ENCODE data around the gene KDF1.
"Not testable (repeated sequence)": the region's sequence is repeated elsewhere in the genome, so short reads cannot be mapped to it uniquely, and the experiment has no call there.

The KDF1 gene

DNA sequence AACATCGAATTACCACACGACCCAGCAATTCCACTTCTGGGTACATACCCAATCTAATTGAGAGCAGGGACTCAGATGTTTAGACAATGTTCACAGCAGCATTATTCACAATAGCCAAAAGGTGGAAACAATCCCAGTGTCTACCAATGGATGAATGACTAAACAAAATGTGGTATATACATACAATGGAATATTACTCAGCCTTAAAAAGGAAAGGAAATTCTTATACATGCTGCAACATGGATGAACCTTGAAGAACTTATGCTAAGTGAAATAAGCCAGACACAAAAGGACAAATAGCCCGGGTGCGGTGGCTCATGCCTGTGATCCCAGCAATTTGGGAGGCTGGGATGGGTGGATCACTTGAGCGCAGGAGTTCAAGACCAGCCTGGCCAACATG lies 6.9 kb downstream of the KDF1 start:
- no peak for DNase-seq

DNA sequence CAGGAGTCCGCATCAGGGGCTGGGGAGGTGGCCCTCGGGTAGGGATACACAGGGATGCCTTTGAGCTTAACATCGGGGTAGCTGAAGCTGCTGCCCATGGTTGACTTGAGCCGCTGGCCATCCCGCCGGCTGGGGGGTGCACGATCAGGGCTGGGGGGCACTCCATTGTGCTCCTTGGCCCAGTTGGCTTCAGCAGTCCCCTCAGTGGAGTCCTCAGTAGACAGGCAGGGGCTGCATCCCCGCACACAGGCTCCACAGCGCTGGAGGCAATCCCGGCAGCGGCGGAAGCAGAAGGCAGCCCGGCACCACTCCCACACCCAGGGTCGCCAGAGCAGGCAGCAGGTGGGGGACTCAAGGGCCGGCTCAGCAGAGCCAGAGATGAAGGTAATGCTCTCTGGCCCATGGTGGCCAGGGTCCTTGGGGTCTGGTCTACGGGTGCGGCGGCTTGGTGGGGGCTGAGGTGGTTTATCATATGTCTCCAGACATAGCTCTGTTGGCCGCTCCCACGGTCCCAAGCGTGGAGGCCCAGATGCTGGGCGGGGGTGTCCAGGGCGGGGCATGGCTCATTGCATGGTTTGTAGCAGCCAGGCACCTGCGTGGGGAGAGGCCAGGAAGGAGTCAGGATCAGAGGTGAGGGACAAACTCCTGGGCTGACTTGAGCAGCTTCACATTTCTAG lies 8.3 kb downstream of the KDF1 start:
- DNase-seq: no peak

DNA sequence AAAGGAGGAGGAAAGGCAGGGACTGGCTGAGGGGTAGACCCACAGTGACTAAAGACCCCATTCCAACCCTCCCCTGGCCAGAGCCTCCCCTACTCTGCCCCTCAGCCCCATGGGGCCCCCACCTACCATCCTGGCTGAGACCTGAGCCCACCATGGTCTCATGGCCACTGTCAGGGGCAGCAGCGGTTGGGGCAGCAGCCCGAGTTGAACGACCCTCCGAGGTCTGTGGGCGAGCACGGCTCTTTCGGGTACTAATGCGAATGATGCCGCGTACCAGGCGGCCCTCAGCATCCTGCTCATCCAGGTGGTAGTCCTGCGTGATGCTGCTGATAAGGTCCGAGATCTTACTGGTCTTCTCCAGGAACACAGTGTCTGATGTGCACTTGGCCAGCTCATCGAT lies 9.1 kb downstream of the KDF1 start:
- DNase-seq: no peak

DNA sequence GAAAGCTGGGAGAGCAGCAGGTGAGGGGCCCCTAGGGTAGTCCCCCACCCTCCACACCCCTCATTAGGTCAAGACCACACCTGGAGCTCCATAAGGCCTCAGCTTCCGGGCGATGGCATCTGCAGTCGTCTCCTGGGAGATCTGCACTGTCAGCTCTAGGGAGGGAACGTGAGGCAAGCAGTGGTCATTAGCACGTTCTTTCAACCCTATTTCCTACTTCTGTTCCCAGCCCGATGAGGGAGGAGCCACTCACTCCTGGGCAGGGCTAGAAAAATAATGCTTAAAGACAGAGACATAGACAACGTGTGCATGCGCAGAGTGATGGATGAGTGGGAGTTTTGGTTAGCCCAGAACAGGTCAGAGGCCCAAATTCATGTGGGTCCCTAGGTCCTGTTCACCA lies 9.7 kb downstream of the KDF1 start:
- DNase-seq: no peak

DNA sequence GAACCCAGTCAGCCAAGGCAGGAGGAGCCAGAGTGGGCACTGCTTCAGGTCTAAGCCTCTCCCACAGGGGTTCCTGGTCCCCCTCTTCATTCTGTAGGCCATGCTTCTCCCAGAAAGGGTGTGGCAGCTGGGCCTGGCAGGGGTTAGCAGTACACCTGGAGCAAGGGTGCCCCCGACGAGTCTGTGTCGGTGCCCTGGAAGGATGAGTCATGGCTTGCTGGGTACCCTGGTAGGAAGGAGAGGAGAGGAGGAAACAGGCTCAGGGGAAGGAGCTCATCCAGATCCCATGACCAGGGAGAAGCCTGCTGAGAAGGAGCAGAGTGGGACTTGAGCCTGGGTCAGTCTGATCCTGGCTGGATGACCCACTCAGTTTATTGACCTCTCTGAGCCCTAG lies 10.3 kb downstream of the KDF1 start:
- no peak for DNase-seq

DNA sequence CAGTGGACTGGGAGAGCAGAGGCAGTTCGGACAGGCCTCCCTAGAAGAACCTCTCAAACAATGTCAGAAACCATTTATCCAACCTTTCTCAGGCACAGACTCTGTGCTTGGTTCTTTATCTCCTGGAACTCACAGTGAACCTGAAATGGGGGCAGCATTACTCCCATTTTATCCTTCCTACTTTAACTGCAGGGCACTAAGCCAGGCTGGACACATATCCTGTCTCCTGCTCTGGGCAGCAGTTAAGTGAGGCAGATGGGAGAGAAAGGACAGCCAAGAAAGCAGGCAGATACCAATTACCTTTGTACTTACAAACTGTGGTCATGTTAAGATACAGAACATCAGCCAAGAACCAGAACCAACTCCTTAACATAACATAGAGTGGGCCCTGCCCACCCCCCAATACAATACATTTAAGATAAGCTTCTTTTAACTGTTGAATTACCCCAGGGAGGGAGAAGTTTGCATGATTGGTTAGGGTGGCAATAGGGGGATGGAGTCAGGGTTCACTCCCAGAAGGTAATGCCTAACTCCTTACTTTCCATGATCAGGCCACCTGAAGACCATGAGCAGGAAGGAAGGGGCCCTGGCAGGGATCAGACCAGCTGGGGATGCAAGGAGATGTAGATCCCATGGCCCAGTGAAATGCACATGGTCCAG lies 10.9 kb downstream of the KDF1 start:
- no peak for DNase-seq

DNA sequence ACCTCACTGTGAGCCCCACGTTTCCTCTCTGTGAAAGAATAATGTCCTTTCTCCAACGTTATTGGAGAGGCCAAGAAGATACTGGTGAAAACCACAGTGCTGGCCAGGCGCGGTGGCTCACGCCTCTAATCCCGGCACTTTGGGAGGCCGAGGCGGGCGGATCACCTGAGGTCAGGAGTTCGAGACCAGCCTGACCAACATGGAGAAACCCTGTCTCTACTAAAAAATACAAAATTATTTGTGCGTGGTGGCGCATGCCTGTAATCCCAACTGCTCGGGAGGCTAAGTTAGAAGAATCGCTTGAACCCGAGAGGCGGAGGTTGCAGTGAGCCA lies 11.6 kb downstream of the KDF1 start:
- not testable (repeated sequence) for DNase-seq

DNA sequence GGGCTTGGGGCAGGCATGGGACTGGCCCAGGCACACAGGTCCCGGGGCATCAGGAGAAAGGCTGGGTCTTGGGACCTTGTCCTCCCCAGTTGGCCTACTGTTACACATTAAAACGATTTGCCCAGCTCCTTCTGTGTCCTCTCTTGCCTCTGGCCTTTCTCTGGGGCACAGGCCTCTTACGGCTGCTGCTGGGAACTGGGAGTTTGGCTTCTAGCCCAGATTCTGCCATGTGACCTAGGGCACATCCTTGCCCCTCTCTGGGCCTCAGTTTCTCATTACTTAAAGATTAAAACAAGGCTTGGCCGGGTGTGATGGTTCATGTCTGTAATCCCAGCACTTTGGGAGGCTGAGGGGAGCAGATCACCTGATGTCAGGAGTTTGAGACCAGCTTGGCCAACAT lies 14.0 kb downstream of the KDF1 start:
- DNase-seq: no peak

DNA sequence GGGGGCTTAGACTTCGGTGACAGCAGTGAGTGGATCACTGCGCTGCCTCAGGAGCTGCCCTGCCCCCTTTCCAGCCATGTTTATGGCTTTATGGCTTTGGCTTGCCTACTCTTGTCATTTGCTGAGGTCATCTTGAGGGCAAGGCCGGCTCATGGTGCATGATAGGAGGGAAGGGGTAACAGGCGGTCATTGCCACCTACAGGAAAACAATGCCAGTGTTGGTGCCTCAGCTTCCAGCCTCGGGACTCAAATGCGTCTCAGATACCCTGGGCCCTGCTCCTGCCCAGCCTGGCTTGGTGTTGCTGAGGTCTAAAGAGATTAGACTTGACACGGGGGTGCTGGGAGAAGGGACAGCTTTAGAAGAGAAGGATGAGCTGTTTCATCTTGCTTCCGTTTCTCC lies 14.5 kb downstream of the KDF1 start:
- no peak for DNase-seq

DNA sequence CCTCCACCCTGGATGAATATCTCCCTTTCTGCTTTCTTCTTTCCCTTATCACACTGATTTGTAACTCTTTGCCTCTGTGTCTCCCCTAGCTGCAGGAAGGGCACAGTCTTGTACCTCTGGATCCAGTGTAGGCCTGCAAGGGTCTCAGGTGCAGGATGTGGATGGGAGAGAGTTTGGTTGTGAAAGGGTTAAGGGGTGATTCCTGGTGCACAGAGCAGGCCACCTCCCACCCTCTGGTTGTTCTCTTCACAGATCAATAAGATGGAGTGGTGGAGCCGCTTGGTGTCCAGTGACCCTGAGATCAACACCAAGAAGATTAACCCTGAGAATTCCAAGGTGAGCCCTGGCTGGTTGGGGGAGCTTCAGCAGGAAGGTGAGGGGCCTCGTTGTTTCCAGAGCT lies 15.1 kb downstream of the KDF1 start:
- no peak for DNase-seq

DNA sequence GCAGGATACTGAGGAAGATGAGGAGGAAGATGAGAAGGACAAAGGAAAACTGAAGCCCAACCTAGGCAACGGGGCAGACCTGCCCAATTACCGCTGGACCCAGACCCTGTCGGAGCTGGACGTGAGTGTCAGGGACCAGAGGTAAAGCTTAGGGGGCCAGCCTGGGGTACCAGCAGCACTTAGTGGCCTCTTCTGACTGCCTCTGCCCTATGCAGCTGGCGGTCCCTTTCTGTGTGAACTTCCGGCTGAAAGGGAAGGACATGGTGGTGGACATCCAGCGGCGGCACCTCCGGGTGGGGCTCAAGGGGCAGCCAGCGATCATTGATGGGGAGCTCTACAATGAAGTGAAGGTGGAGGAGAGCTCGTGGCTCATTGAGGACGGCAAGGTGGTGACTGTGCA lies 17.6 kb downstream of the KDF1 start:
- DNase-seq: no peak

DNA sequence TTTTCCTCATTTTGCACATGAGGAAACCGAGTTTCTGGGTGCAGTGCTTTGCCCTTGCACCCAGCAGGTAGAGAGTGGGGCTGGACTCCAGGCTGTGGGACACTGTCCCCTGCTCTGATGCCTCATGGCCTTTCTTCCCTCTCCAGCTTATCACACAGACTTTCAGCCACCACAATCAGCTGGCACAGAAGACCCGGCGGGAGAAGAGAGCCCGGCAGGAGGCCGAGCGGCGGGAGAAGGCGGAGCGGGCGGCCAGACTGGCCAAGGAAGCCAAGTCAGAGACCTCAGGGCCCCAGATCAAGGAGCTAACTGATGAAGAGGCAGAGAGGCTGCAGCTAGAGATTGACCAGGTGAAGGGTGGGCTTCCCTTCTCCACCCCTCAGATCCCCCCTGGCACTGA lies 19.0 kb downstream of the KDF1 start:
- DNase-seq: no peak

DNA sequence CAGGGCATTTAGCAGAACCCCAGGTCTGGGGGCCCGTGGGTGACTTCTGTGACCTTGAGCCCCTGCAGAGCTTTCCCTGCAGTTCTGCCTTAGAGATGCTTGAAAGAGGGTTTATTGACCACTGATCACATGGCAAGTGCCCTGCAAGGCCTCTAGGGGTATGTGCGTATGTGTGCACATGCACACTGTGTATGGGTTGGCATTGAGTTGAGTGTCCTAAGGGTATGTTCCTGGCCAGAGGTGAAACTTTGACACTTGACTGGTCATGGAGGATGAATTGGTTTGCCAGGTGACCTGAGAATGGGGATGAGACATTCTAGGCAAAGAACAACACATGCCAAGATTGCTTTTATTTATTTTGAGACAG lies 21.6 kb downstream of the KDF1 start:
- no peak for DNase-seq

DNA sequence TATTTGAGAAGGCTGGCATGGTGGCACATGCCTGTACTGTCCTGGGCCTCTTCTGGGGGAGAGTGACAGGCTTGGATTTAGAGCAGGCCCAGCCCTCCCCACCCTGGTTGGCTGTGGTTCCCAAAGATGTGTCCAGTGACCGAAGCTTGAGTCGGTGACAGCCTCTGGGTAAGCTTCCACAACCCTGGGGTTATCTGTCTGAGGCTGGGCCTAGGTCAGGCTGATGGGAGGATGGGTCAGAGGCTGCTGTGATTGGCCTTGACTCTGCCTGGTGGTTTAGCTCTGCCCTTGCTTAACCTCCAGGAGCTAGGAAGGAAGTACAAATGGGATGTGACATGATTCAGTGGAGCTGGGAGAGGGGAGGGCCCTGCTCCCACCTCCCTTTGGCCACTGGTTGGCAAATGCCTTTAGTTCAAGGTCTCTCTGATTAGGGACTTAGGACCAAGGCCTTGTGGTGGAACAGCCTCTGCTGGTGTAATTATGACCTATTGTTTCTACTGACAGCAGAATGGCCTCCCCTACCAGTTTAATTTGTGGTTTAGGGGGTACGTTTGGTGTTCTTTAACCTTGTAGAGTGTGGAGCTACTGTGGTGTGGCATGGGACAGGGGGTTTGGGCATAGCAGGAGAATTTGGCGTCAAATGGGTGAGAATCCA lies 22.1 kb downstream of the KDF1 start:
- DNase-seq: no peak

DNA sequence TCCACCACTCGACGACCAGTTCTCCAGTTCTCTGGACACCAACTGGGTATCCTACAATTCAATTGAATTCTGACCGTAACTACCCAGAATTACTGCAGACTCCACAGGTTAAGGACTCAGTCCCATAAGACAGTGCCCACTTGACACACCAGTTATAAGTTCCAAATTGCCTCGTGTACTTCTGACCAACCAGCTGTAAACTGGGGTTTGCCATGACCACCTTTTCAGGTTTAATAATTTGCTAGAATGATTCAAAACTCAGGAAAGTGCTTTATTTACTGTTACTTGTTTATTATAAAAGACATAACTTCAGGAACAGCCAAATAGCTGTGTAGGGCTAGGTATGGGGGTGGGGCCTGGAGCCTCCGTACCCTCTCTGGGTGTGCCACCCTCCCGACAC lies 23.4 kb downstream of the KDF1 start:
- no peak for DNase-seq

DNA sequence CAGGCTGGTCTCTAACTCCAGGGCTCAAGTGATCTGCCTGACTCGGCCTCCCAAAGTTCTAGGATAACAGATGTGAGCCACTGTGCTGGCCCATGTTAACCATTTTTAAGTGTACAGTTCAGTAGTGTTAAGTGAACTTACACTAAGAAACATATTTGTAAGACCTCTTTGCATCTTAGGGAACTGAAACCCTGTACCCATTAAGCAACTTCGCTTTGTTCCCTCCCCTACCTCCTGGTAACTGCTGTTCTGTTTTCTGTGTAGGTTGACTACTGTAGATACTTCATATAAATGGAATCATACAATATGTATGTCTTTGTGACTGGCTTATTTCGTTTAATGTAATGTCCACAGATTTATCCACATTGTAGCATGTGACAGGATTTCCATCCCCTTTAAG lies 27.7 kb downstream of the KDF1 start:
- no peak for DNase-seq

DNA sequence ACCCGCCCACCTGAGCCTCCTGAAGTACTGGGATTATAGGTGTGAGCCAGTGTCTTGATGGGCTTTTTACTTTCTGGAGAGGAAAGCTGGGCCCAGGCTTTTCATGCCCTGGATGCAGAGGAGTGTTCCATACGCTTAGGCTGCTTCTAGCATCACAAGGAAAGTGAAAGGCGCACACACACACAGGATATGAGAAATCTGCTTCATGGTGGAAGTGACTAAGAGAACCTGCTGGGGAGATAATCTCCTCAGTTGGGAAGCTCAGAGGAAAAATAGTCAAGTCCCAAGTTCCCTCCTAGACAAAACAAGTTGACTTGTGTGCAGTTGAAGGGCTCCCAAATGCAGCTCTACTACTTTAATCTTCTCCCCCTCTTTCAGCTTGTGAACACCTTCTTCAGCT lies 36.6 kb downstream of the KDF1 start:
- DNase-seq: no peak

DNA sequence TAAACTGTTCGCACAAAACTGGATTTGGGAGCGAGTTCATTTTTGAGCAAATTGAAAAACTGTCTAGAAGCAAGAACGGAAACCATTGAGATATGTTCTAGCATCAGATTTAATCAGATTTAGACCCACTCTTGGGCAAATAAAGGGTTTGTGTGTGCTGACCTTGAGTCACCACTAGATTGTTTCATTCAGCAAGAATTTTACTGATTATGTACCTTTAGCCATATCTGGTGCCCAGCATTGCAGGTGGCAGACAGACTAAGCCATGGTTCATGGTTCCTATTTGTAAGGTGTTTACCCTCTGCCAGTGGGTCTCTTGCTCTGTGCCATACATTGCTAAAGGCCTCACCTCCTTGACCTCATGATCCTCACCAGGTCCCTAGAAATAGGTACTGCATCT lies 37.4 kb downstream of the KDF1 start:
- no peak for DNase-seq

DNA sequence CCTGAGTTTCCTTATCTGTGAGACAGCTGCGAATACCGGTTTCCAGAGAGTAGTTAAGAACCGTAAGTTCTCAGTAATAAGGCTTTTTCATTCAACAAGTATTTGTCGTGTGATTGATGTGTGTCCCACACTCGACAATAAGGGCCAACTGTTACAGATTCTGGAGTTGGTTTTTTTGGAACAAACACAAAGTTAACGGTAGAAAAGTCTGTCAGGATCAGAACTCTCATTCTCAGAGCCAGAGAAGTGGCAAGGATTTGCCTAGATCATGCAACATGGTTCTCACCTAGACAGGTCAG lies 37.9 kb downstream of the KDF1 start:
- no peak for DNase-seq

DNA sequence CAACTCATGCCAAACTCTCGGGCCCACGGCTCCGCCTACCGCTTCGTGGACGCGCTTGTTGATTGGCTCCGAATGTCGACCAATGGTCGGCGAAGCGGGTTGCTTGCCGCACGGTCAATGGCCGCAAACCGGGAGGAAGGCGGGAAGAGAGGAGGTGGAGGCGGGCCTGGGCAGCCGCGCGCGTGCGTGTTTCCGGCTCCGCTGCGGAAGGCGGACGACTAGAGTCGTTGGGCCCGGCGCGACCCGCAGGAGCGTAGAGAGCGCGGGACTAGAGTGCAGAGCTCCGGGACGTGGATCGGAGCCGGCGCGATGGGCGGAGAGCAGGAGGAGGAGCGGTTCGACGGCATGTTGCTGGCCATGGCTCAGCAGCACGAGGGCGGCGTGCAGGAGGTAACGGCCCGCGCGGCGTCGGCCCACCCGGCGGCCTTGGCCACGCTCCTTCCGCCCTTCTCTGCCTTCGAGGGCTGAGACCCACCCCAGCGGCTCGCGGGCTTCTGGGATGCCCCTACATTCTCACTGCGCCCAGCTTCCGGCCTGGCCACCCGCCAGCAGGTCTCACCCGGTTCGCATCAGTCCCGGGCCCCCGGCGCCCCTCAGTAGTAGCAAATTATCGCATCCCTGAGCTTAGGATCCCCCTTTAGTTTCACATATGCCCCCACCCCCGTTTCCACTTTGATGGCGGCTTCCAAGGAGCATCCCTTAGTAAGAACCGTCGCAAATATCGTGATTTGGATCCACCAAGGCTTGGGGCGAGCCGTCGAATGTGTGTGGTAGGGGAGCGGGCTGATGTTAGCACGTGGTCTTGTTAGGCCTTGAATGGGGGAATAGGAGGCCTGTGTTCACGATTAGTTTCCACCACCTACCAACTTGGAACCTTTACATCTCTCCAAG lies 38.5 kb downstream of the KDF1 start, which contains the start of gene NUDC:
Gene NUDC, plus strand, starts transcription at position 204 of the 891 bp plus-strand sequence. Its CDS starts 106 bp downstream, at position 310.
- DNase-seq: peak; percentile 96

DNA sequence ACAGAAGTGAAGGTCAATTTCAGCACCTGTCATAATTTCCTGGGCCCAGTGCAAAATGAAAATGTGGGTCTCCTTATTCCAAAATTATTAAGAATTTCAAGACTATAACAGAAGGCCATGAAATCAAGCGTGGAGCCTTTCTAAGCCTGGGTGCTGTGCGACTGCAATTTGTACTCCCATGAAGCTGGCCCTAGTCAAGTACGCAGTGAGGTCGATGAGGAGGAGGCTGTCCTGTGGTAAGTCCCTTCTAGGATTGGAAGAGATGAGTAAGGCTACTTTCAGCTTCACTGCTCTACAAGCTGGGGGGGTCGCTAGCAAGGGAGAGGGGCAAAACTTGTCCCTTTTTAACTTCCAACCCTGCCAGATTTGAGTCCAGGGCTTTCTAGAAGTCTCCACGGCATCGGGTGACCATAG lies 39.1 kb downstream of the KDF1 start:
- no peak for DNase-seq

DNA sequence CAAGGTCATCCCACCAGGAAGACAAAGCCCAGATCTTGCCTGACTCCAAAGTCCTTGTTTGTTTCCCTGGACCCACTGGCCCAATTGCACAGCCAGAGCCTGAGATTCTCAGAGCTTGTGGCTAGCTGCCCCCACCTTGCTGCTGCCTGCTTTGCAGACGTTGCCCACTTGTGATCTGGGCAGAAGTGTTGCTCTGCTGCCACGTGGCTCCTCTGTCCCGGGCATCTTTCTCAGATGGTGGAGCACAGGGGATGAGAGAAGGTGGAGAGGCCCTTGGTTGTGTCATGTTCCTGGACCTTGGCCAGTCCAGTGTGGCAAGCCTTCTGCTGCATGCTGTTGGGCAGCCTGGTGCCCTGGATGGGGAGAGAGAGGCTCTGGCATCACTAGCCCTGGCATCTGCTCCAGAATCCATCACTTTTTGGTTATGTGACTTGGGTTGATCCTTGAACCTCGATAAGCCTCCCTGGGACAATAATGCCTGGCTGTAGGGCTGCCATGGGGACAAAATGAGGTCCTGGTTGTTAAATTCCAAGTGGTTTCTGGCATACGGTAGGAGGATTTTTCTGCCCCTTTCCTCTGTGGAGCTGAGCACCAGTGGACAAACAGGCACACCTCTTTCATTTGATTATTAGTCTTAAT lies 44.9 kb downstream of the KDF1 start:
- no peak for DNase-seq

Measured in CD4-positive, alpha-beta T cell treated with Interleukin-4 for 4 hours (primary cell).